Neuronal stem cell (in vitro differentiated cells): ENCODE results near the gene RALY.

Experiments
- DNase-seq: peaks from one replicate; pipeline ENCODE4 v3.0.0-alpha.2; 2013; ENCODE audit warnings: low spot score
- H2AFZ ChIP-seq: one replicate; pipeline ENCODE4 v1.6.1; 2013; ENCODE audit warnings: mild to moderate bottlenecking, low read length, inconsistent platforms
- H2AK5ac ChIP-seq: 2 replicates; pipeline ENCODE4 v1.6.1; 2013; ENCODE audit warnings: low read depth, mild to moderate bottlenecking, inconsistent platforms, low read length, moderate library complexity, mixed read lengths
- H2BK120ac ChIP-seq: 2 replicates; pipeline ENCODE4 v1.6.1; 2013; ENCODE audit warnings: low read depth, mild to moderate bottlenecking, inconsistent platforms, low read length, moderate library complexity, mixed read lengths
- H2BK12ac ChIP-seq: one replicate; pipeline ENCODE4 v1.6.1; 2013; ENCODE audit warnings: low read length, inconsistent platforms
- H2BK15ac ChIP-seq: 2 replicates; pipeline ENCODE4 v1.6.1; 2013; ENCODE audit warnings: mild to moderate bottlenecking, low read length, inconsistent platforms, mixed read lengths
- H2BK5ac ChIP-seq: one replicate; pipeline ENCODE4 v1.6.1; 2013; ENCODE audit warnings: inconsistent platforms, mild to moderate bottlenecking, low read length, moderate library complexity
- H3K14ac ChIP-seq: one replicate; pipeline ENCODE4 v1.6.1; 2013; ENCODE audit warnings: low read length, inconsistent platforms
- H3K18ac ChIP-seq: 2 replicates; pipeline ENCODE4 v1.6.1; 2013; ENCODE audit warnings: low read length, inconsistent platforms
- H3K23ac ChIP-seq: 2 replicates; pipeline ENCODE4 v1.6.1; 2013; ENCODE audit warnings: low read depth, mild to moderate bottlenecking, mixed read lengths, low read length, inconsistent platforms; ENCODE audit not compliant: poor library complexity
- H3K27ac ChIP-seq: replicated peaks from 3 replicates; pipeline ENCODE4 v1.5.1; 2013; ENCODE audit warnings: low read length, inconsistent platforms
- H3K27me3 ChIP-seq, 3 experiments: 2 replicates each; pipeline ENCODE4 v1.6.1; 2013; ENCODE audit warnings: low read length in 3 of 3, mild to moderate bottlenecking in 2 of 3, inconsistent platforms in 1 of 3, low read depth in 1 of 3, mixed read lengths in 1 of 3, moderate library complexity in 1 of 3; ENCODE audit not compliant: control insufficient read depth in 3 of 3, insufficient read depth in 3 of 3
- H3K36me3 ChIP-seq, 2 donors: replicated peaks in 1 of 2; 2 replicates each; pipeline ENCODE4 v1.6.1; 2013; ENCODE audit warnings: low read length in 2 of 2; ENCODE audit not compliant: control insufficient read depth in 2 of 2, insufficient read depth in 2 of 2
- H3K4ac ChIP-seq: 2 replicates; pipeline ENCODE4 v1.6.1; 2013; ENCODE audit warnings: inconsistent platforms, mild to moderate bottlenecking, low read length, moderate library complexity
- H3K4me1 ChIP-seq, 2 donors: 1 replicate in 1 of 2; 2 replicates in 1 of 2; pipeline ENCODE4 v1.6.1; 2013; ENCODE audit warnings: low read length in 2 of 2, low read depth in 1 of 2; ENCODE audit not compliant: control insufficient read depth in 2 of 2, insufficient read depth in 1 of 2
- H3K4me2 ChIP-seq: one replicate; pipeline ENCODE4 v1.6.1; 2013; ENCODE audit warnings: mild to moderate bottlenecking, low read length, inconsistent platforms; ENCODE audit not compliant: insufficient read depth, poor library complexity, severe bottlenecking
- H3K4me3 ChIP-seq, 2 donors: 2 replicates each; pipeline ENCODE4 v1.5.1; 2013; ENCODE audit warnings: low read length in 2 of 2, mild to moderate bottlenecking in 2 of 2, inconsistent platforms in 1 of 2, moderate library complexity in 1 of 2
- H3K79me1 ChIP-seq: one replicate; pipeline ENCODE4 v1.6.1; 2013; ENCODE audit warnings: low read depth, mild to moderate bottlenecking, inconsistent platforms, low read length, moderate library complexity
- H3K9ac ChIP-seq: one replicate; pipeline ENCODE4 v1.6.1; 2013; ENCODE audit warnings: mild to moderate bottlenecking, low read depth, low read length, inconsistent platforms; ENCODE audit not compliant: poor library complexity
- H3K9me3 ChIP-seq, 2 donors: replicated peaks in 1 of 2; 2 replicates each; pipeline versions ENCODE3 to v1.6.1; 2013; ENCODE audit warnings: low read length in 2 of 2, mild to moderate bottlenecking in 2 of 2, inconsistent platforms in 1 of 2, low read depth in 1 of 2, mixed read lengths in 1 of 2, moderate library complexity in 1 of 2; ENCODE audit not compliant: control insufficient read depth in 2 of 2, insufficient read depth in 1 of 2
- H4K8ac ChIP-seq: one replicate; pipeline ENCODE4 v1.6.1; 2013; ENCODE audit warnings: low read depth, mild to moderate bottlenecking, inconsistent platforms, low read length, moderate library complexity
- H4K91ac ChIP-seq: one replicate; pipeline ENCODE4 v1.6.1; 2013; ENCODE audit warnings: low read length, low read depth, mild to moderate bottlenecking, inconsistent platforms; ENCODE audit not compliant: poor library complexity
- WGBS, 2 donors: extraction: QIAGEN DNeasy Blood & Tissue Kit; methylation state at CpG; one replicate each; pipeline ENCODE4 v1.1.7; 2013; ENCODE audit warnings: missing lambda C conversion rate in 2 of 2, mixed read lengths in 1 of 2; ENCODE audit not compliant: insufficient read length in 2 of 2, insufficient replicate concordance in 1 of 2; ENCODE audit errors: extremely low coverage in 2 of 2; 5-methylcytosine and 5-hydroxymethylcytosine counted together

RALY gene

GRCh38 chr20:33964441-33964840, 29.3 kb upstream of the RALY start:
- Histone ChIP-seq H3K9me3 (no peaks in the 10 kb centered on the region), H3K14ac (no peak overlapping the region), H3K27ac (no peak overlapping the region), H4K91ac (no peak overlapping the region), H3K23ac (no peak overlapping the region), H3K18ac (no peak overlapping the region), H3K9ac (no peak overlapping the region), H3K4me1 (peaks cover 0 to 2% of the 10 kb centered on the region in 2 donors), H3K36me3 (no peaks in the 10 kb centered on the region), H3K4ac (no peak overlapping the region), H4K8ac (no peak overlapping the region), H2AFZ (no peak overlapping the region), H3K79me1 (no peaks in the 10 kb centered on the region), H3K4me3 (no peak overlapping the region), H2AK5ac (no peak overlapping the region), H3K27me3 (peaks cover 0 to 16% (median 0%) of the 10 kb centered on the region in 3 experiments), H2BK12ac (no peak overlapping the region), H2BK15ac (no peak overlapping the region), H2BK5ac (no peak overlapping the region), H3K4me2 (no peak overlapping the region), H2BK120ac (no peak overlapping the region)
- WGBS, 2 donors: no CpG with 5 or more reads among the region's 3 CpGs
- DNase-seq: no peak

GRCh38 chr20:33967126-33967525, 26.6 kb upstream of the RALY start:
- H3K9me3 ChIP-seq: no peaks in the 10 kb centered on the region
- no peaks in the 10 kb centered on the region for H3K79me1 ChIP-seq
- H2BK5ac ChIP-seq: no peak overlapping the region
- H3K23ac ChIP-seq: no peak overlapping the region
- no peak overlapping the region for H2AFZ ChIP-seq
- H3K4me3 ChIP-seq: no peak overlapping the region
- H3K18ac ChIP-seq: no peak overlapping the region
- H3K27ac ChIP-seq: no peak overlapping the region
- no peak overlapping the region for H4K91ac ChIP-seq
- no peak overlapping the region for H3K4me2 ChIP-seq
- DNase-seq: no peak
- no peaks in the 10 kb centered on the region for H3K4me1 ChIP-seq
- H3K36me3 ChIP-seq: no peaks in the 10 kb centered on the region
- no peak overlapping the region for H3K9ac ChIP-seq
- no peak overlapping the region for H2BK120ac ChIP-seq
- no peak overlapping the region for H2BK12ac ChIP-seq
- no peak overlapping the region for H2AK5ac ChIP-seq
- H3K27me3 ChIP-seq: peaks cover 0 to 16% (median 0%) of the 10 kb centered on the region in 3 experiments
- no peak overlapping the region for H3K14ac ChIP-seq
- H2BK15ac ChIP-seq: no peak overlapping the region
- no peak overlapping the region for H4K8ac ChIP-seq
- no CpG with 5 or more reads among the region's 8 CpGs for WGBS, 2 donors
- no peak overlapping the region for H3K4ac ChIP-seq

DNA sequence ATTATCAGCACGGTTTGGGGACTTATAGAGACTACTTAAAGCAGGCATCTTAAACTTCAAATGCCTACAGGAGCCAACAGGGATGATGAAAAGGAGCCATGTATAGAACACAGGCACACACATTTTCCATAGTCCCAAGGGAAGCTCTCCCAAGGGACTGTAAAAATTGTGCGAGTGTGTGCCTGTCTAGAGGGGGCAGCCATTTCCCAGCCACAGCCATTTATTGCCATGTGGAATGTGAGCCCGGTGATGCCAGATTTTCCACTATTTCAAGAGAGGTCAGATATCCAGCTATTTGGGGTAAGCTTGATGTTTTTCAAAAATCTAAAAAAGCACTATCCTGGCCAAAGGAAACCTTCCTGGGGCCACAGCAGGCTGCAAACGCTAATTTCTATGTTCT, 24.1 kb upstream of the RALY start:
- no peak for DNase-seq
- Histone ChIP-seq H4K8ac (no peak overlapping the region), H2BK5ac (no peak overlapping the region), H3K14ac (no peak overlapping the region), H3K4ac (no peak overlapping the region), H3K79me1 (no peaks in the 10 kb centered on the region), H3K9me3 (no peaks in the 10 kb centered on the region), H3K4me2 (no peak overlapping the region), H3K9ac (no peak overlapping the region), H3K4me1 (no peaks in the 10 kb centered on the region), H2BK120ac (no peak overlapping the region), H3K18ac (no peak overlapping the region), H2BK12ac (no peak overlapping the region), H2AFZ (no peak overlapping the region), H3K36me3 (no peaks in the 10 kb centered on the region), H3K27me3 (peaks cover 0 to 12% (median 0%) of the 10 kb centered on the region in 3 experiments), H3K27ac (no peak overlapping the region), H3K23ac (no peak overlapping the region), H3K4me3 (no peak overlapping the region), H2AK5ac (no peak overlapping the region), H4K91ac (no peak overlapping the region), H2BK15ac (no peak overlapping the region)
- no CpG with 5 or more reads among the region's 4 CpGs for WGBS, 2 donors

- Histone ChIP-seq H2AFZ (no peak overlapping the region), H2BK12ac (no peak overlapping the region), H4K8ac (no peak overlapping the region), H2BK120ac (no peak overlapping the region), H3K27me3 (peaks cover 0 to 9% (median 0%) of the 10 kb centered on the region in 3 experiments), H3K18ac (no peak overlapping the region), H2AK5ac (no peak overlapping the region), H2BK15ac (no peak overlapping the region), H3K4ac (no peak overlapping the region), H3K14ac (no peak overlapping the region), H3K9me3 (no peaks in the 10 kb centered on the region), H3K27ac (no peak overlapping the region), H3K4me1 (no peaks in the 10 kb centered on the region), H3K9ac (no peak overlapping the region), H3K4me2 (no peak overlapping the region), H3K23ac (no peak overlapping the region), H3K79me1 (no peaks in the 10 kb centered on the region), H4K91ac (no peak overlapping the region), H2BK5ac (no peak overlapping the region), H3K4me3 (no peak overlapping the region), H3K36me3 (no peaks in the 10 kb centered on the region)
- WGBS, 2 donors: no CpG with 5 or more reads among the region's 2 CpGs
- DNase-seq: no peak
Observed at GRCh38 chr20:33970229-33970628, 23.5 kb upstream of the RALY start.
